MM.1S (cell line): ENCODE measurements around the gene PCED1B.
A peak's percentile ranks its signal among the peaks of the same experiment; 100 is the strongest.

Experiments used
- DNase-seq: peaks from one replicate; pipeline ENCODE4 v3.0.0-alpha.2; 2015
- H2AFZ ChIP-seq: fragments of 300-600 bp; sonication (generic); 2 replicates; pipeline ENCODE4 v1.6.0; 2016; ENCODE audit warnings: antibody characterized with exemption, low read length
- H3F3A ChIP-seq: fragments of 300-600 bp; sonication (generic); 2 replicates; pipeline ENCODE4 v1.6.1; 2016; ENCODE audit warnings: mild to moderate bottlenecking, antibody characterized with exemption, low read length, moderate library complexity, mixed read lengths; ENCODE audit not compliant: insufficient read depth
- H3K27ac ChIP-seq: fragments of 300-600 bp; sonication (generic); 2 replicates; pipeline ENCODE4 v1.5.1; 2016; ENCODE audit warnings: mild to moderate bottlenecking, low read length
- H3K27me3 ChIP-seq: fragments of 300-600 bp; sonication (generic); replicated peaks from 2 replicates; pipeline ENCODE4 v1.6.0; 2016; ENCODE audit warnings: low read length; ENCODE audit not compliant: insufficient read depth
- H3K36me3 ChIP-seq: fragments of 300-600 bp; sonication (generic); replicated peaks from 2 replicates; pipeline ENCODE4 v1.6.1; 2016; ENCODE audit warnings: mild to moderate bottlenecking, low read length, mixed read lengths; ENCODE audit not compliant: insufficient read depth
- H3K4me1 ChIP-seq: fragments of 300-600 bp; sonication (generic); 2 replicates; pipeline ENCODE4 v1.6.1; 2016; ENCODE audit warnings: low read length, mixed read lengths
- H3K4me2 ChIP-seq: fragments of 300-600 bp; sonication (generic); 2 replicates; pipeline ENCODE4 v1.6.0; 2016; ENCODE audit warnings: low read depth, low read length
- H3K4me3 ChIP-seq: fragments of 300-600 bp; sonication (generic); 2 replicates; pipeline ENCODE4 v1.5.1; 2016; ENCODE audit warnings: low read length, mixed read lengths
- H3K79me2 ChIP-seq: fragments of 300-600 bp; sonication (generic); 2 replicates; pipeline ENCODE4 v1.6.1; 2016; ENCODE audit warnings: mixed run types, low read length, mixed read lengths
- H3K9ac ChIP-seq: fragments of 300-600 bp; sonication (generic); 2 replicates; pipeline ENCODE4 v1.6.1; 2016; ENCODE audit warnings: low read length, mixed read lengths
- H3K9me2 ChIP-seq: fragments of 300-600 bp; sonication (generic); replicated peaks from 2 replicates; pipeline ENCODE4 v1.6.1; 2016; ENCODE audit warnings: mild to moderate bottlenecking, low read length, mixed read lengths; ENCODE audit not compliant: insufficient read depth
- H3K9me3 ChIP-seq: fragments of 300-600 bp; sonication (generic); replicated peaks from 2 replicates; pipeline ENCODE4 v1.6.1; 2016; ENCODE audit warnings: mild to moderate bottlenecking, low read length, mixed read lengths; ENCODE audit not compliant: insufficient read depth
- H4K20me1 ChIP-seq: fragments of 300-600 bp; sonication (generic); 2 replicates; pipeline ENCODE4 v1.6.1; 2016; ENCODE audit warnings: mild to moderate bottlenecking, low read length, moderate library complexity, mixed read lengths; ENCODE audit not compliant: insufficient read depth
- EZH2 ChIP-seq: fragments of 300-600 bp; sonication (generic); optimal IDR thresholded peaks from 2 replicates; pipeline ENCODE3; 2017; ENCODE audit warnings: low read depth, mild to moderate bottlenecking, antibody characterized with exemption, low read length, mixed read lengths
- EZH2phosphoT487 ChIP-seq: fragments of 300-600 bp; sonication (generic); IDR thresholded peaks from 2 replicates; pipeline ENCODE4 v1.6.1; 2018; ENCODE audit warnings: antibody characterized with exemption, low read length
- TF ChIP-seq, protein P1 (sequence below): fragments of 300-600 bp; sonication (generic); IDR thresholded peaks from 2 replicates; pipeline ENCODE4 v1.5.1; 2016; ENCODE audit warnings: antibody characterized with exemption, low read length, mixed read lengths

PCED1B gene

DNA sequence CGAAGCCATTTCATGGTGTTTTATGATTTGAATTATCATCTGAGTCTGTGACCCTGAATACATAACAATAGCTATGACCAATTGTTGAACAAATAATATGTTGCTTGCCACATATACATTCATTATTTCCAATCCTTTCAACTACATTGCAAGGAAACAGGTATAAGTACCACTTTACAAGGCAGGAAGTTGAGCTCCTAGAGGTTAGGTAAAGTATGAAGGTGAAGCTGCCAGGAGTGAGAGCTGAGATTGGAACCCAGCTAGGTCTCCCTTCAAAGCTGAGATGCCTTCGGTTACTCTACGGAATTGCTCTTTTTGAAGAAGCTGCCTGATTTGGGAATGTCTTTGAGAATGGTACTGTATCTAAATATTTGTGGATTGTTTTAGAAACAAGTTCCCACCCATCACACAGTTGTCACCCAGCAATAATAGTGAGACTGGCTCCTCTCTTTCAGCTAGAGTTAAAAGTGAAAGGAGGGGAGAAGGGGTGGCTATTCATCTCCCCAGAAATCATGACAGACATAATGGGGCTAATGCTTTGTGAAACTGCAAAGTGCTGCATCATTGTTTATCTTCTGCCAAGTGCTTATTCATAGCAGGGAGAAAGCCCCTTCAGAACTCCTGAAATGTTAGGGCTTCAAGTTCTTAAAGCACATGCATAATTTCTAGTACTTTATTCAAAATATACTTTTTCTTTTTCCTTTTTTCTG is 76.2 kb downstream of the PCED1B start:
- peaks cover 22% of the 10 kb centered on the region for H3K4me1 ChIP-seq
- H3K27me3 ChIP-seq, result no peaks in the 10 kb centered on the region
- H3K36me3 ChIP-seq, result no peaks in the 10 kb centered on the region
- no peak overlapping the region for H3K27ac ChIP-seq
- H3K4me2 ChIP-seq, result no peak overlapping the region
- DNase-seq, result peak; percentile 35
- no peaks in the 10 kb centered on the region for H3K9me3 ChIP-seq
- TF ChIP-seq, protein P1, sequence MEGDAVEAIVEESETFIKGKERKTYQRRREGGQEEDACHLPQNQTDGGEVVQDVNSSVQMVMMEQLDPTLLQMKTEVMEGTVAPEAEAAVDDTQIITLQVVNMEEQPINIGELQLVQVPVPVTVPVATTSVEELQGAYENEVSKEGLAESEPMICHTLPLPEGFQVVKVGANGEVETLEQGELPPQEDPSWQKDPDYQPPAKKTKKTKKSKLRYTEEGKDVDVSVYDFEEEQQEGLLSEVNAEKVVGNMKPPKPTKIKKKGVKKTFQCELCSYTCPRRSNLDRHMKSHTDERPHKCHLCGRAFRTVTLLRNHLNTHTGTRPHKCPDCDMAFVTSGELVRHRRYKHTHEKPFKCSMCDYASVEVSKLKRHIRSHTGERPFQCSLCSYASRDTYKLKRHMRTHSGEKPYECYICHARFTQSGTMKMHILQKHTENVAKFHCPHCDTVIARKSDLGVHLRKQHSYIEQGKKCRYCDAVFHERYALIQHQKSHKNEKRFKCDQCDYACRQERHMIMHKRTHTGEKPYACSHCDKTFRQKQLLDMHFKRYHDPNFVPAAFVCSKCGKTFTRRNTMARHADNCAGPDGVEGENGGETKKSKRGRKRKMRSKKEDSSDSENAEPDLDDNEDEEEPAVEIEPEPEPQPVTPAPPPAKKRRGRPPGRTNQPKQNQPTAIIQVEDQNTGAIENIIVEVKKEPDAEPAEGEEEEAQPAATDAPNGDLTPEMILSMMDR, result no peak
- TF ChIP-seq EZH2 (no peak), EZH2phosphoT487 (no peak)
- no peaks in the 10 kb centered on the region for H4K20me1 ChIP-seq
- no peak overlapping the region for H2AFZ ChIP-seq
- H3K9me2 ChIP-seq, result no peaks in the 10 kb centered on the region
- H3K4me3 ChIP-seq, result no peak overlapping the region
- H3K79me2 ChIP-seq, result no peaks in the 10 kb centered on the region
- no peaks in the 10 kb centered on the region for H3F3A ChIP-seq
- H3K9ac ChIP-seq, result no peak overlapping the region

DNA sequence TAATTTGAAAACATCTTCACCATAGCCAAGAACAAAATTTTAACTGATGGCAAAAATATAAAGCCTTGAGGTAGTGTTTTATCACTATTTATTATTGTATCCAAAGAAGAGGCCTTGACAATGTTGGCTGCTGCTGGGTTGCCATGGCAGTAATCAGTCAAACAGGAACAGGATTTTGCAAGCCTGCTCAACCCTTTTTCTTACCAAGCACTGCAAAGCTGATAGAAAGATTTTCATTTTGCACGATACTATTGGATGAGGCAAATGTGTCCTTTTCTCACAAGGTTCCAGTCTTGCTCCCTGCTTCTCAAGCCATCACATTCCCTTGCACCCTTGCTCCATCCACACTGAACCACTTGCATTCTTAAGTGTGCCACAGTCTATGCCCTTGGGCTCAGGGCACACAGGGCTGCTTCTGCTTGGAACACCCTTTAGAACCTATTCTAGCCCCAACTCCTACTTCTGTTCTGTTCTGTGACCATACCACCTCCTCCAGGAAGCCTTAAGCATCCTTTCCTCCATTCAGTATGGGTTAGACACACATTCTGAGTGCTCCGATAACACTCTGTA is 76.8 kb downstream of the PCED1B start:
- TF ChIP-seq, protein P1, result no peak
- TF ChIP-seq EZH2phosphoT487, result no peak
- TF ChIP-seq EZH2, result no peak
- H3K9ac ChIP-seq, result no peak overlapping the region
- H3K4me2 ChIP-seq, result no peak overlapping the region
- H3K27ac ChIP-seq, result no peak overlapping the region
- H3K9me3 ChIP-seq, result no peaks in the 10 kb centered on the region
- DNase-seq, result no peak
- no peaks in the 10 kb centered on the region for H3K36me3 ChIP-seq
- H3F3A ChIP-seq, result no peaks in the 10 kb centered on the region
- no peaks in the 10 kb centered on the region for H3K9me2 ChIP-seq
- no peak overlapping the region for H2AFZ ChIP-seq
- no peaks in the 10 kb centered on the region for H3K27me3 ChIP-seq
- H4K20me1 ChIP-seq, result no peaks in the 10 kb centered on the region
- peaks cover 22% of the 10 kb centered on the region for H3K4me1 ChIP-seq
- H3K79me2 ChIP-seq, result no peaks in the 10 kb centered on the region
- no peak overlapping the region for H3K4me3 ChIP-seq

DNA sequence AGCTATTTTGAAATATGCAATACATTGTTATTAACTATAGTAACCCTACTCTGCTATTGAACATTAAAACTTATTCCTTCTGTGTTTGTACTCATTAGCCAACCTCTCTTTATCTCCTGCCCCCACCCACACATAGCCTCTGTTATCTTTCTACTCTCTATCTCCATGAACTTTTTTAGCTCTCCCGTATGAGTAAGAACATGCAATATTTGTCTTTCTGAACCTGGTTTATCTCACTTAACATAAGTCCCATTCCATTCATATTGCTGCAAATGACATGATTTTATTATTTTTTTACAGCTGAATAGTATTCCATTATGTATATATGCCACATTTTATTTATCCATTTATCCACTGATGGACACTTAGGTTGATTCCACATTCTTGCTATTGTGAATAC is 79.4 kb downstream of the PCED1B start:
- DNase-seq, result no peak
- Histone ChIP-seq H3K9me3 (no peaks in the 10 kb centered on the region), H3K9ac (no peak overlapping the region), H3K79me2 (no peaks in the 10 kb centered on the region), H3K4me1 (peaks cover 22% of the 10 kb centered on the region), H3K27me3 (no peaks in the 10 kb centered on the region), H3K4me2 (no peak overlapping the region), H3F3A (no peaks in the 10 kb centered on the region), H3K36me3 (no peaks in the 10 kb centered on the region), H3K4me3 (no peak overlapping the region), H4K20me1 (no peaks in the 10 kb centered on the region), H3K9me2 (no peaks in the 10 kb centered on the region), H2AFZ (no peak overlapping the region), H3K27ac (no peak overlapping the region)
- TF ChIP-seq EZH2 (no peak), EZH2phosphoT487 (no peak)
- TF ChIP-seq, protein P1, result no peak
